HL-60 (cell line): ENCODE results near the gene RPS6KA3.

Experiments used
- CTCF ChIP-seq: IDR thresholded peaks from one replicate; pipeline ENCODE4 v1.5.1; 2011; ENCODE audit warnings: low read length, control low read depth, inconsistent platforms; ENCODE audit not compliant: insufficient read depth
- TF ChIP-seq, protein P1 (sequence below): IDR thresholded peaks from 2 replicates; pipeline ENCODE4 v1.6.1; 2012; ENCODE audit warnings: low read depth; ENCODE audit not compliant: insufficient replicate concordance

- no peak for TF ChIP-seq CTCF
- TF ChIP-seq, protein P1, sequence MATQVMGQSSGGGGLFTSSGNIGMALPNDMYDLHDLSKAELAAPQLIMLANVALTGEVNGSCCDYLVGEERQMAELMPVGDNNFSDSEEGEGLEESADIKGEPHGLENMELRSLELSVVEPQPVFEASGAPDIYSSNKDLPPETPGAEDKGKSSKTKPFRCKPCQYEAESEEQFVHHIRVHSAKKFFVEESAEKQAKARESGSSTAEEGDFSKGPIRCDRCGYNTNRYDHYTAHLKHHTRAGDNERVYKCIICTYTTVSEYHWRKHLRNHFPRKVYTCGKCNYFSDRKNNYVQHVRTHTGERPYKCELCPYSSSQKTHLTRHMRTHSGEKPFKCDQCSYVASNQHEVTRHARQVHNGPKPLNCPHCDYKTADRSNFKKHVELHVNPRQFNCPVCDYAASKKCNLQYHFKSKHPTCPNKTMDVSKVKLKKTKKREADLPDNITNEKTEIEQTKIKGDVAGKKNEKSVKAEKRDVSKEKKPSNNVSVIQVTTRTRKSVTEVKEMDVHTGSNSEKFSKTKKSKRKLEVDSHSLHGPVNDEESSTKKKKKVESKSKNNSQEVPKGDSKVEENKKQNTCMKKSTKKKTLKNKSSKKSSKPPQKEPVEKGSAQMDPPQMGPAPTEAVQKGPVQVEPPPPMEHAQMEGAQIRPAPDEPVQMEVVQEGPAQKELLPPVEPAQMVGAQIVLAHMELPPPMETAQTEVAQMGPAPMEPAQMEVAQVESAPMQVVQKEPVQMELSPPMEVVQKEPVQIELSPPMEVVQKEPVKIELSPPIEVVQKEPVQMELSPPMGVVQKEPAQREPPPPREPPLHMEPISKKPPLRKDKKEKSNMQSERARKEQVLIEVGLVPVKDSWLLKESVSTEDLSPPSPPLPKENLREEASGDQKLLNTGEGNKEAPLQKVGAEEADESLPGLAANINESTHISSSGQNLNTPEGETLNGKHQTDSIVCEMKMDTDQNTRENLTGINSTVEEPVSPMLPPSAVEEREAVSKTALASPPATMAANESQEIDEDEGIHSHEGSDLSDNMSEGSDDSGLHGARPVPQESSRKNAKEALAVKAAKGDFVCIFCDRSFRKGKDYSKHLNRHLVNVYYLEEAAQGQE = no peak
Observed at GRCh38 chrX:20285511-20285910, 18.8 kb upstream of the RPS6KA3 start.
